ENCODE results near the gene CRYBA1.
"Not testable (repeated sequence)": the region's sequence is repeated elsewhere in the genome, so short reads cannot be mapped to it uniquely, and the experiment has no call there.

The CRYBA1 gene

DNA sequence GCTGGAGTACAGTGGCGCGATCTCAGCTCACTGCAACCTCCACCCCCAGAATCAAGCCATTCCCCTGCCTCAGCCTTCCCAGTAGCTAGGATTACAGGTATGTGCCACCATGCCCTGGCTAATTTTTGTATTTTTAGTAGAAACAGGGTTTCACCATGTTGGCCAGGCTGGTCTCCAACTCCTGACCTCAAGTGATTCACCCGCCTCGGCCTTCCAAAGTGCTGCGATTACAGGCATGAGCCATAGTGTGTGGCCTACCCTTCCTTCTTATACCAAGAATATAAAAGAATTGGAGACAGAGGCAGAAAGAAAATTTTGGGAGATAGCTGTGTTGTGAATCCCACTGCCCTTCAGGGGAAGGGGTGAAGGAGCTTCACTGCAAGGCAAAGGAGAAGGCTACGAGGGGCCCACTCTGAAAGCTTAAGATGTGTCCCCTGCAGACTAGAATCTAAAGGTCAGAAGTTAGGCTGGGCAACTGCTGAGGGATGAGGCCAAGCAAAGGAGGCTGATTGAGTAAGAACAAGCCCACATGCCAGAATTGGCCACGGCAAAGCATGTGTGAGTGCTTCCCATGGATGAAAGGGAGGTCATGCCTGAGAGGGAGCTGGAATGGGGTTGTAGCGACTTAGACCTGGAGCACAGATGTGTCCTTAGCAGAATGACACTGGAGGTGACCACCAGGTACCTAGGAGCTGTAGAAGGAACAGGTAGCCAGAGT is 8.4 kb upstream of the CRYBA1 start:
- no peak for DNase-seq

DNA sequence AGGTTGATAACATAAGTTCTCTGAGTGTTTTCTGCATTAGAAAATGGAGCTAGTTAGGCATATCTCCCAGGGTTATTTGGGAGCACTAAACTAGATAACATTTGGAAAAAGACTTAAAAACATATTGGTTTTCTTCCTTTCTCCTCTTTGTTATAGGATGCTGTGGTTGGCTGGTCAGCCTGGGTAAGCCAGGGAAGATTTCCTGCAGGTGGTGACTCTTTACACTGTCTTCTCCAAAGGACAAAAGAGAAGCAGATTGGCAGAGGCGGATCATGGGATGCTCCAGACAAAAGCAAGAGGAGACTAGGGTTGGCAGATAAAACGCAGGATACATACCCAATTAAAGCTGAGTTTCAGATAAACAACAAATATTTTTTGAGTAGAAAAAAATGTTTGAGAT is 6.2 kb upstream of the CRYBA1 start:
- DNase-seq: no peak

- DNase-seq: no peak
Observed at GRCh38 chr17:29240968-29241963, 5.4 kb upstream of the CRYBA1 start.

- no peak for DNase-seq
Observed at GRCh38 chr17:29242051-29242450, 4.6 kb upstream of the CRYBA1 start.

- DNase-seq: no peak
Observed at GRCh38 chr17:29242790-29243189, 3.9 kb upstream of the CRYBA1 start.

DNA sequence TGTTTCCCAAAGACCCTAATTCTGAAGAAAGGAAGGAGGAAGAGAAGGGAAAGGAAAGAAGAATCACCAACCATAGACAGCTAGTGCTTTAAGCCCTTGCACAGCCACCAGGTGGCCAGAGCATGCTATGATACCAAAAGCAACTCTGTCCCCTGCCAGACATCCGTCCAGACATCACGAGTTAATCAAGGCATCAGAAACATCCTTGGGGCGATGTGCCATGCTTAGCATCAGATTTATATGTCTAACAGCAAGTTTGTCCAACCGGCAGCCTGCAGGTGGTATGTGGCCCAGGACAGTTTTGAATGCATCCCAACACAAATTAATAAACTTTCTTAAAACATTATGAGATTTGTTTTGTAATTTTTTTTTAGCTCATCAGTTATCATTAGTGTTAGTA is 2.9 kb upstream of the CRYBA1 start:
- DNase-seq: no peak

- no peak for DNase-seq
Observed at GRCh38 chr17:29245401-29245800, 1.3 kb upstream of the CRYBA1 start.

- no peak for DNase-seq
Observed at GRCh38 chr17:29247219-29247618, 560 bp downstream of the CRYBA1 start.

- no peak for DNase-seq
Observed at GRCh38 chr17:29248845-29249244, 2.2 kb downstream of the CRYBA1 start.

GRCh38 chr17:29250666-29251065 is 4.0 kb downstream of the CRYBA1 start:
- no peak for DNase-seq

DNA sequence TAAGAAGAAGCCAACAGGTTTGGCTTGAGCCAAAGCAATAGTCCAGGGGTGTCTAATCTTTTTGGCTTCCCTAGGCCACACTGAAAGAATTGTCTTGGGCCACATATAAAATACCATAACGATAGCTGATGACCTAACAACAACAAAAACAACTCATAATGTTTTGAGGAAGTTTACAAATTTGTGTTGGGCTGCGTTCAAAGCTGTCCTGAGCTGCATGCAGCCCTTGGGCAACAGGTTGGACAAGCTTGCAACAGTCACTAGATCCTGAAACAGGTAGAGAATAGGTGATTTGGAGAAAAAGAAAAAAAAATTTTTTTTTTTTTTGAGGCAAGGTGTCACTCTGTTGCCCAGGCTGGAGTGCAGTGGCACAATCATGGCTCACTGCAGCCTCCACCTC is 4.5 kb downstream of the CRYBA1 start:
- DNase-seq: no peak

DNA sequence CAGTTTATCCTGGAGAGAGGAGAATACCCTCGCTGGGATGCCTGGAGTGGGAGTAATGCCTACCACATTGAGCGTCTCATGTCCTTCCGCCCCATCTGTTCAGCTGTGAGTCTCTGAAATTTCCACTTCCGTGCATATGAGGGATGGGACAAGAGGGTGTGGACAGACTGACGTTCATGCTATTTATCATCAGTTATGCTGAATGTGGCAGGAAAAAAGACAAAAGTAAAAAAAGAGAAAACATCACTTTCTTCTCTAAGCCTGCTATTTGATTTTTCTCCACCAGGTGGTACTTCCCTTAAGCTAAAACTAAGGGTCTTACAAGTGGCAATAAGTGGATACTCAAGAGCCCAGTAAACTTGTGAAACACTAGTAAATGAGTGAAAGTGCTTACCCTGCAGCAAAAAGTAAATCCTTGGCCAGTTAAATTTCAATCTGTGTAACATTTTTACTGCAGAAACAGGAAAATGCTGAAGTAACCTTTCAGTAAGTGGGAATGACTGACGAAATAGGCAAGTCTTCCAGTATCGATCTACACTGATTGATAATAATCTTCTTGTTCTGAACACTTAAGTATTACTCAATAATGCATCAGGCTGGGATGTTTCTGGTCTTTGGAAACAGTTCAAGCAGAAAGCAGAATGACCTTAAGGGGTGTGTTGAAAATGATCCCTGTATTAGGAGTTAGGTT is 5.6 kb downstream of the CRYBA1 start:
- no peak for DNase-seq

GRCh38 chr17:29253037-29253436 is 6.4 kb downstream of the CRYBA1 start:
- no peak for DNase-seq

DNA sequence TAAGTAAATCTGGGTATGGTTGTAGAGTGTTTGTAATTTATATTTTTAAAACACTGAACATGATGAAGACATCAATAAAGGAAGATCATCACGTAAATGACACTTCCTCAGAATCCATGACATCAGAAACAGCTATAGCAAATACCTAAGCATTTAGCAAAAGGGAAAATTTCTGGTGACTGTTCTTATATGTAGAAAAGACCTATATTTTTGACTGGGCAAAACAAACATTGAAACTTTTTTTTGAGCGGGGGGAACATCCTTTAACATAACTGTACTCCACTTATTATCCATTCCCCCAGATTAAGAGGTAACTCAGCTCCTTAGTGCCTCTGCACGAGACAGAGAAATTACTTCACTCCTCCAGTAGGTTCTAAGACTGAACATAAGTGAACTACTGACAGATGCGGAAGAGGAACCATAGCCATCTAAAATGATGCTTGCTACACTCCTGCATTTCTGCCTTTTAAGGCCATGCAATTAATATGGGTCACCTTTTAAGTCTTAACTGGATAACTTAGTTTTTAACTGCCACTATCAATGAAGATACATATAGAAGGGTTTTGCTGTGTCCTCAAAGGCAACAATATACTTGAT is 9.4 kb downstream of the CRYBA1 start:
- no peak for DNase-seq

- DNase-seq: no peak
Observed at GRCh38 chr17:29256735-29257466, 10.2 kb downstream of the CRYBA1 start.

- no peak for DNase-seq
Observed at GRCh38 chr17:29257756-29258155, 11.1 kb downstream of the CRYBA1 start.

- DNase-seq: no peak
Observed at GRCh38 chr17:29263916-29264315, 17.3 kb downstream of the CRYBA1 start.

DNA sequence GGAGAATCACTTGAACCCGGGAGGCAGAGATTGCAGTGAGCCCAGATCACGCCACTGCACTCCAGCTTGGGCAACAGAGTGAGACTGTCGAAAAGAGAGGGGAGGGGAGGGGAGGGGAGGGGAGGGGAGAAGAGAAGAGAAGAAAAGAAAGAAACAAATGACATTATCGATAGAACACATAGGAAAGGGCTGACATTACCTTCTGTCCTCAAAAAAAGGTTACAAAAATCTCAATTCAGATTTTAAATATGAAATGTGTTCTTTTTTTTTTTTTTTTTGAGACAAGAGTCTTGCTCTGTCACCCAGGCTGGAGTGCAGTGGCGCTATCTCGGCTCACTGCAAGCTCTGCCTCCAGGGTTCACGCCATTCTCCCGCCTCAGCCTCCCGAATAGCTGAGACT is 25.3 kb downstream of the CRYBA1 start:
- not testable (repeated sequence) for DNase-seq

DNA sequence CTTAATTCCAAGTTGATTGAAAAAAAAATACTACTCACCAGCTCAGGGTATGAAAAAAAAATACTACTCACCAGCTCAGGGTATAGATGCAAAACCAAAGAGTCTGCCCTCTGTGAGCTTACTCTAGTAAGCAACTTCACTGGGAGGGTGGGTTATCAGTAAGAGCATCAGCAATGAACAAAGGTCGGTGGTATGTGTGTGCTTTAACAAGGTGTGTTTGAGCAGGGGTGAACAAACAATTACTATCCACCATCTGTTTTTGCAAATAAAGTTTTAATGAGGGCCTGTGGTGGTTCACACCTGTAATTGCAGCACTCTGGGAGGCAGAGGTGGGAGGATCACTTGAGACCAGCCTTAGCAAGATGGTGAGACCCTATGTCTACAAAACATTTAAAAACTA is 27.3 kb downstream of the CRYBA1 start:
- no peak for DNase-seq

GRCh38 chr17:29278692-29279091 is 32.0 kb downstream of the CRYBA1 start:
- no peak for DNase-seq

- DNase-seq: no peak
Observed at GRCh38 chr17:29279397-29280070, 32.9 kb downstream of the CRYBA1 start.

DNA sequence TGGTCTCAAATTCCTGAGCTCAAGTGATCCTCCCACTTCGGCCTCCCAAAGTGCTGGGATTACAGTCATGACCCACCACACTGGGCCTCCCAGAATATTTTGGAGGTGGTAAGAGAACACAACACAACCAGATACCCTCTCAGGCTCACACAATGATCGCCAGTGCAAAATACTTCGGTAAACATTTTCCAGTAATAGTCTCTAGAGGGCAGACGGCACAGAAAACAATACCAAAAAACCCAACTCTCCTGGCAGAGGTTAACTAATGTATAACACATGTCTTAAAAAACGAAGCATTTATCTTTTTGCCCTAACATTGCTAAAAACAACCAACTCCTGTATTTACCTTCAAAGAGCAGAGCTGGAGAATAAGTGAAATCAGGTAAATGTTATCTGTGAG is 36.8 kb downstream of the CRYBA1 start:
- no peak for DNase-seq

Data from NCI-H1694 (cell line).